GM23338 (cell line): ENCODE measurements around the gene DVL2. TPM values are rescaled to one million over a fixed set of nuclear protein-coding genes. Genes with fewer than 3 reads are reported as not detected.
A peak's percentile ranks its signal among the peaks of the same experiment; 100 is the strongest.

Experiments used
- ATAC-seq: fragments of 200-7000 bp; cut with Tn5 transposase; 3 replicates; pipeline ENCODE4 v1.9.1; 2020
- DNase-seq: peaks from one replicate; pipeline ENCODE4 v3.0.0-alpha.2; 2015; ENCODE audit warnings: low spot score
- H2AFZ ChIP-seq: fragments of 200-600 bp; sonication (generic); 2 replicates; pipeline ENCODE4 v1.8.0; 2016; ENCODE audit warnings: antibody characterized with exemption, mild to moderate bottlenecking, moderate library complexity
- H3F3A ChIP-seq: fragments of 200-600 bp; sonication (generic); replicated peaks from 2 replicates; pipeline ENCODE4 v1.8.0; 2017; ENCODE audit warnings: antibody characterized with exemption, mixed run types, low read depth
- H3K27ac ChIP-seq: fragments of 200-600 bp; sonication (generic); 2 replicates; pipeline ENCODE4 v1.6.1; 2016; ENCODE audit warnings: low read depth
- H3K27me3 ChIP-seq: fragments of 200-600 bp; sonication (generic); 2 replicates; pipeline ENCODE4 v1.8.0; 2016; ENCODE audit warnings: mild to moderate bottlenecking, mixed run types, moderate library complexity; ENCODE audit not compliant: insufficient read depth
- H3K36me3 ChIP-seq: fragments of 200-600 bp; sonication (generic); 2 replicates; pipeline ENCODE4 v1.8.0; 2016; ENCODE audit warnings: mild to moderate bottlenecking; ENCODE audit not compliant: insufficient read depth
- H3K4me1 ChIP-seq: fragments of 200-600 bp; sonication (generic); 2 replicates; pipeline ENCODE4 v1.8.0; 2016; ENCODE audit warnings: mild to moderate bottlenecking, moderate library complexity; ENCODE audit not compliant: insufficient read depth
- H3K4me2 ChIP-seq: fragments of 200-600 bp; sonication (generic); 2 replicates; pipeline ENCODE4 v1.7.1; 2017; ENCODE audit warnings: mixed run types
- H3K4me3 ChIP-seq: fragments of 200-600 bp; sonication (generic); 2 replicates; pipeline ENCODE4 v1.6.1; 2016; ENCODE audit warnings: mixed run types
- H3K79me2 ChIP-seq: fragments of 200-600 bp; sonication (generic); replicated peaks from 2 replicates; pipeline ENCODE4 v1.8.0; 2017; ENCODE audit warnings: mild to moderate bottlenecking; ENCODE audit not compliant: insufficient read depth
- H3K9me2 ChIP-seq: fragments of 200-600 bp; sonication (generic); 2 replicates; pipeline ENCODE4 v1.8.0; 2017; ENCODE audit not compliant: insufficient read depth
- H4K20me1 ChIP-seq: fragments of 200-600 bp; sonication (generic); replicated peaks from 2 replicates; pipeline ENCODE4 v1.8.0; 2017; ENCODE audit warnings: mild to moderate bottlenecking; ENCODE audit not compliant: insufficient read depth
- H3K27ac Mint-ChIP-seq: 2 replicates; pipeline ENCODE4 v1.8.0; 2020; ENCODE audit warnings: inconsistent platforms, mild to moderate bottlenecking, moderate library complexity, mixed read lengths
- H3K27me3 Mint-ChIP-seq: 3 replicates; pipeline ENCODE4 v1.8.0; 2022; ENCODE audit warnings: low read depth, mild to moderate bottlenecking, moderate library complexity, mixed read lengths, inconsistent platforms; ENCODE audit not compliant: insufficient read depth, poor library complexity
- H3K36me3 Mint-ChIP-seq: 3 replicates; pipeline ENCODE4 v1.8.0; 2021; ENCODE audit warnings: low read depth, mild to moderate bottlenecking, inconsistent platforms, moderate library complexity, mixed read lengths
- H3K4me1 Mint-ChIP-seq: 3 replicates; pipeline ENCODE4 v1.8.0; 2020; ENCODE audit warnings: mild to moderate bottlenecking, inconsistent platforms, mixed read lengths
- H3K4me3 Mint-ChIP-seq: 3 replicates; pipeline ENCODE4 v1.8.0; 2021; ENCODE audit warnings: moderate library complexity, mild to moderate bottlenecking, inconsistent platforms, mixed read lengths
- H3K9me3 Mint-ChIP-seq: 3 replicates; pipeline ENCODE4 v1.8.0; 2020; ENCODE audit warnings: moderate library complexity, mild to moderate bottlenecking, inconsistent platforms, mixed read lengths
- CREB1 ChIP-seq: fragments of 250-450 bp; sonication (Bioruptor Pico); IDR thresholded peaks from 2 replicates; pipeline ENCODE4 v1.5.0; 2020; ENCODE audit warnings: low read depth, mild to moderate bottlenecking, moderate library complexity
- EZH2 ChIP-seq: fragments of 200-600 bp; sonication (generic); IDR thresholded peaks from one replicate; pipeline ENCODE4 v1.8.0; 2017; ENCODE audit warnings: antibody characterized with exemption, mild to moderate bottlenecking, low read depth; ENCODE audit not compliant: unreplicated experiment
- EZH2phosphoT487 ChIP-seq: fragments of 200-600 bp; sonication (generic); IDR thresholded peaks from one replicate; pipeline ENCODE4 v1.8.1; 2018; ENCODE audit warnings: antibody characterized with exemption; ENCODE audit not compliant: unreplicated experiment
- JUNB ChIP-seq: IDR thresholded peaks from one replicate; pipeline ENCODE4 v1.6.1; 2016; ENCODE audit warnings: antibody characterized with exemption; ENCODE audit not compliant: unreplicated experiment
- NANOG ChIP-seq: IDR thresholded peaks from 2 replicates; pipeline ENCODE4 v1.6.1; 2016; ENCODE audit warnings: antibody characterized with exemption, borderline replicate concordance
- POLR2AphosphoS5 ChIP-seq: IDR thresholded peaks from 2 replicates; pipeline ENCODE4 v1.6.1; 2016; ENCODE audit warnings: antibody characterized with exemption, low read depth
- STAT1 ChIP-seq: IDR thresholded peaks from one replicate; pipeline ENCODE4 v1.6.1; 2016; ENCODE audit warnings: antibody characterized with exemption; ENCODE audit not compliant: unreplicated experiment
- ZNF331 ChIP-seq: fragments of 250-450 bp; sonication (Bioruptor Pico); IDR thresholded peaks from 2 replicates; pipeline ENCODE4 v1.5.0; 2020; ENCODE audit warnings: low read depth, mild to moderate bottlenecking, moderate library complexity
- polyA plus RNA-seq: library from polyadenylated mRNA; unstranded; fragments of >200 nt; fragmentation: Nextera tagmentation; extraction: Ambion mirVana; gene quantifications from 2 replicates; pipeline ENCODE4 v1.2.1, GENCODE V29; 2016
- total RNA-seq: library from RNA; depleted of rRNA; stranded (reverse); fragments of >200 nt; shearing (Covaris generic); gene quantifications from 2 replicates; pipeline ENCODE4 v1.2.3, GENCODE V29; 2014
- TF ChIP-seq, protein P1 (sequence below): IDR thresholded peaks from 2 replicates; pipeline ENCODE4 v1.6.1; 2016; ENCODE audit warnings: antibody characterized with exemption
- TF ChIP-seq, protein P2 (sequence below), 2 experiments: fragments of 200-600 bp in 1 of 2; sonication (generic) in 1 of 2; conservative IDR thresholded peaks; 2 replicates each; pipeline versions ENCODE4 v1.5.1 to v1.6.1; 2016 to 2017; ENCODE audit warnings: antibody characterized with exemption in 2 of 2, low read depth in 2 of 2, mild to moderate bottlenecking in 2 of 2, moderate library complexity in 1 of 2
- TF ChIP-seq, protein P3 (sequence below): IDR thresholded peaks from one replicate; pipeline ENCODE4 v1.6.1; 2018; ENCODE audit warnings: antibody characterized with exemption; ENCODE audit not compliant: unreplicated experiment

Gene DVL2
- total and polyA plus RNA-seq, 2 experiments from 2014 or later: 19.7 to 80.6 TPM

DNA sequence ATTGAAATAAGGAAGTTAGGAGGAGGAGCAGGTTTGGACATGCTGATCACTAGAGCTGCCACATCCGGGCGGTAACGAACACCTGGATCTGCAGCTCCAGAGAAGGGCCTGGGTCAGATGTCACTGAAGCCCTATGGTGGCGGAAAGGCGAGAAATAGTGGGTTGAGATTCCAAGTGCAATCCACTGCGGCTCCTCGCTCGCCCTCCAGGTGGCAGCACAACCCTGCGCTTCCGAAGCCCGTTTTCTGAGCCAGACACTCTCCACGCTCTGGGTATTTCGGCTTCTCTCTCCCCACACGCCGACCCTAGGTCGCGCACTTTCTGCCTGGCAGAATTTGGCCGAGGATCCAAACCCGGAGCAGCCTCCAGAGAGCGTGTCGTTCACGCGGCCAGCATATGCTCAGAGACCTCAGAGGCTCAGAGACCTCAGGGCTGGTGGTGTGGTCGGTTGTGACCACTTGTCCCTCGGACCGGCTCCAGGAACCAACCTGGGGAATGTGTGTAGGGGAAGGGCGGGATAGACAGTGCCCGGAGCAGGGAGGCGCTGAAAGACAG lies 46.3 kb upstream of the DVL2 start:
- TF ChIP-seq EZH2phosphoT487 (no peak), CREB1 (CRISPR knock-in tag) (peak; percentile 55; the same call in 1 of the 2 replicates), EZH2 (no peak), POLR2AphosphoS5 (no peak), STAT1 (no peak), ZNF331 (CRISPR knock-in tag) (no peak)
- TF ChIP-seq, protein P1, sequence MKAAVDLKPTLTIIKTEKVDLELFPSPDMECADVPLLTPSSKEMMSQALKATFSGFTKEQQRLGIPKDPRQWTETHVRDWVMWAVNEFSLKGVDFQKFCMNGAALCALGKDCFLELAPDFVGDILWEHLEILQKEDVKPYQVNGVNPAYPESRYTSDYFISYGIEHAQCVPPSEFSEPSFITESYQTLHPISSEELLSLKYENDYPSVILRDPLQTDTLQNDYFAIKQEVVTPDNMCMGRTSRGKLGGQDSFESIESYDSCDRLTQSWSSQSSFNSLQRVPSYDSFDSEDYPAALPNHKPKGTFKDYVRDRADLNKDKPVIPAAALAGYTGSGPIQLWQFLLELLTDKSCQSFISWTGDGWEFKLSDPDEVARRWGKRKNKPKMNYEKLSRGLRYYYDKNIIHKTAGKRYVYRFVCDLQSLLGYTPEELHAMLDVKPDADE: no peak
- TF ChIP-seq, protein P2, sequence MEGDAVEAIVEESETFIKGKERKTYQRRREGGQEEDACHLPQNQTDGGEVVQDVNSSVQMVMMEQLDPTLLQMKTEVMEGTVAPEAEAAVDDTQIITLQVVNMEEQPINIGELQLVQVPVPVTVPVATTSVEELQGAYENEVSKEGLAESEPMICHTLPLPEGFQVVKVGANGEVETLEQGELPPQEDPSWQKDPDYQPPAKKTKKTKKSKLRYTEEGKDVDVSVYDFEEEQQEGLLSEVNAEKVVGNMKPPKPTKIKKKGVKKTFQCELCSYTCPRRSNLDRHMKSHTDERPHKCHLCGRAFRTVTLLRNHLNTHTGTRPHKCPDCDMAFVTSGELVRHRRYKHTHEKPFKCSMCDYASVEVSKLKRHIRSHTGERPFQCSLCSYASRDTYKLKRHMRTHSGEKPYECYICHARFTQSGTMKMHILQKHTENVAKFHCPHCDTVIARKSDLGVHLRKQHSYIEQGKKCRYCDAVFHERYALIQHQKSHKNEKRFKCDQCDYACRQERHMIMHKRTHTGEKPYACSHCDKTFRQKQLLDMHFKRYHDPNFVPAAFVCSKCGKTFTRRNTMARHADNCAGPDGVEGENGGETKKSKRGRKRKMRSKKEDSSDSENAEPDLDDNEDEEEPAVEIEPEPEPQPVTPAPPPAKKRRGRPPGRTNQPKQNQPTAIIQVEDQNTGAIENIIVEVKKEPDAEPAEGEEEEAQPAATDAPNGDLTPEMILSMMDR (conservative IDR thresholded peaks at IDR 0.05; ENCODE audit: low read depth in 2 of 2): peak; percentile 73 to 94
- H2AFZ ChIP-seq: peak overlapping the region; percentile 76
- H3K4me3 ChIP-seq: peak overlapping the region; percentile 89
- Mint-ChIP-seq H3K27me3 (peaks cover 17% of the 10 kb centered on the region), H3K9me3 (no peaks in the 10 kb centered on the region; the same call in 2 of the 3 replicates), H3K4me3 (peak overlapping the region; percentile 59), H3K36me3 (no peaks in the 10 kb centered on the region; the same call in 2 of the 3 replicates), H3K4me1 (peaks cover 24% of the 10 kb centered on the region), H3K27ac (peak overlapping the region; percentile 83)
- H3K4me2 ChIP-seq: peak overlapping the region; percentile 86
- peak overlapping the region; percentile 70; the same call in 1 of the 2 replicates for H3K27ac ChIP-seq
- peaks cover 2% of the 10 kb centered on the region; the same call in 1 of the 2 replicates for H3K36me3 ChIP-seq
- ATAC-seq (peak; percentile 77), DNase-seq (peak; percentile 97)
- H3K9me2 ChIP-seq: no peaks in the 10 kb centered on the region
- peaks cover 15% of the 10 kb centered on the region; the same call in 1 of the 2 replicates for H3F3A ChIP-seq
- no peaks in the 10 kb centered on the region for H3K79me2 ChIP-seq
- H3K27me3 ChIP-seq: peaks cover 10% of the 10 kb centered on the region
- H3K4me1 ChIP-seq: peaks cover 13% of the 10 kb centered on the region; the same call in 1 of the 2 replicates
- peaks cover under 1% of the 10 kb centered on the region; the same call in 1 of the 2 replicates for H4K20me1 ChIP-seq

DNA sequence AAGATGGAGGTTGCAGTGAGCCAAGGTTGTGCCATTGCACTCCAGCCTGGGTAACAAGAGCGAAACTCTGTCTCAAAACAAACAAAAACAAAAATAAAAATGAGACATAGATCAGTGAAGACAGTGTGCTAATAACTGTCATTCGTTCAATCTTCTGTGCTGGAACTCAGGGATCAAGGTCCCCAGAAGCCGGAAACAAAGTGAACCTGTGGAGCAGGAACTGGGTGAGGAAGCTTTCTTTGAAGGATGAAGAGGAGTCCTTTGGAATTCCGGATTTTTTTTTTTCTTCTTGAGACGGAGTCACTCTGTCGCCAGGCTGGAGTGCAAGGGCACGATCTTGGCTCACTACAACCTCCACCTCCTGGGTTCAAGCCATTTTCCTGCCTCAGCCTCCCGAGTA lies 45.1 kb upstream of the DVL2 start:
- H3K4me1 Mint-ChIP-seq: peaks cover 24% of the 10 kb centered on the region
- peaks cover 15% of the 10 kb centered on the region for H3K27me3 Mint-ChIP-seq
- Histone ChIP-seq H3K4me2 (peak overlapping the region; percentile 76; the same call in 1 of the 2 replicates), H3K4me3 (no peak overlapping the region), H3K4me1 (peaks cover 13% of the 10 kb centered on the region; the same call in 1 of the 2 replicates), H4K20me1 (no peaks in the 10 kb centered on the region; the same call in 1 of the 2 replicates), H3F3A (peaks cover 15% of the 10 kb centered on the region; the same call in 1 of the 2 replicates), H3K79me2 (no peaks in the 10 kb centered on the region), H3K27me3 (peaks cover 10% of the 10 kb centered on the region), H3K27ac (no peak overlapping the region), H3K36me3 (no peaks in the 10 kb centered on the region), H2AFZ (peak overlapping the region; percentile 8), H3K9me2 (no peaks in the 10 kb centered on the region)
- DNase-seq (no peak), ATAC-seq (no peak)
- no peaks in the 10 kb centered on the region; the same call in 2 of the 3 replicates for H3K9me3 Mint-ChIP-seq
- TF ChIP-seq CREB1 (CRISPR knock-in tag) (no peak), STAT1 (no peak), NANOG (no peak), EZH2 (no peak), EZH2phosphoT487 (no peak), JUNB (no peak), POLR2AphosphoS5 (no peak)
- TF ChIP-seq, protein P3, sequence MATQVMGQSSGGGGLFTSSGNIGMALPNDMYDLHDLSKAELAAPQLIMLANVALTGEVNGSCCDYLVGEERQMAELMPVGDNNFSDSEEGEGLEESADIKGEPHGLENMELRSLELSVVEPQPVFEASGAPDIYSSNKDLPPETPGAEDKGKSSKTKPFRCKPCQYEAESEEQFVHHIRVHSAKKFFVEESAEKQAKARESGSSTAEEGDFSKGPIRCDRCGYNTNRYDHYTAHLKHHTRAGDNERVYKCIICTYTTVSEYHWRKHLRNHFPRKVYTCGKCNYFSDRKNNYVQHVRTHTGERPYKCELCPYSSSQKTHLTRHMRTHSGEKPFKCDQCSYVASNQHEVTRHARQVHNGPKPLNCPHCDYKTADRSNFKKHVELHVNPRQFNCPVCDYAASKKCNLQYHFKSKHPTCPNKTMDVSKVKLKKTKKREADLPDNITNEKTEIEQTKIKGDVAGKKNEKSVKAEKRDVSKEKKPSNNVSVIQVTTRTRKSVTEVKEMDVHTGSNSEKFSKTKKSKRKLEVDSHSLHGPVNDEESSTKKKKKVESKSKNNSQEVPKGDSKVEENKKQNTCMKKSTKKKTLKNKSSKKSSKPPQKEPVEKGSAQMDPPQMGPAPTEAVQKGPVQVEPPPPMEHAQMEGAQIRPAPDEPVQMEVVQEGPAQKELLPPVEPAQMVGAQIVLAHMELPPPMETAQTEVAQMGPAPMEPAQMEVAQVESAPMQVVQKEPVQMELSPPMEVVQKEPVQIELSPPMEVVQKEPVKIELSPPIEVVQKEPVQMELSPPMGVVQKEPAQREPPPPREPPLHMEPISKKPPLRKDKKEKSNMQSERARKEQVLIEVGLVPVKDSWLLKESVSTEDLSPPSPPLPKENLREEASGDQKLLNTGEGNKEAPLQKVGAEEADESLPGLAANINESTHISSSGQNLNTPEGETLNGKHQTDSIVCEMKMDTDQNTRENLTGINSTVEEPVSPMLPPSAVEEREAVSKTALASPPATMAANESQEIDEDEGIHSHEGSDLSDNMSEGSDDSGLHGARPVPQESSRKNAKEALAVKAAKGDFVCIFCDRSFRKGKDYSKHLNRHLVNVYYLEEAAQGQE: no peak
- TF ChIP-seq, protein P2 (conservative IDR thresholded peaks at IDR 0.05; ENCODE audit: low read depth in 2 of 2): no peak
- TF ChIP-seq, protein P1: no peak
- no peaks in the 10 kb centered on the region; the same call in 2 of the 3 replicates for H3K36me3 Mint-ChIP-seq
- peak overlapping the region; percentile 26; the same call in 1 of the 3 replicates for H3K4me3 Mint-ChIP-seq
- H3K27ac Mint-ChIP-seq: no peak overlapping the region
